Heart left ventricle (tissue), 16 donors: Measurements from ENCODE around the gene DOCK2. TPM values are rescaled to one million over a fixed set of nuclear protein-coding genes. Genes with fewer than 3 reads are reported as not detected.
A peak's percentile ranks its signal among the peaks of the same experiment; 100 is the strongest.

Experiments
- ATAC-seq, 4 donors: fragments of 200-7000 bp; cut with Tn5 transposase; one replicate each; pipeline ENCODE4 v1.9.1; 2020 to 2022; ENCODE audit warnings: moderate library complexity in 4 of 4, mild to moderate bottlenecking in 3 of 4, moderate number of reproducible peaks in 1 of 4
- DNase-seq, 5 donors: peaks; one replicate each; pipeline ENCODE4 v3.0.0-alpha.2; 2020
- H3K27ac ChIP-seq, 12 donors: fragments of 200-600 bp; sonication (generic) in 4 of 12; one replicate each; pipeline versions ENCODE4 v1.5.0 to v1.8.0; 2016 to 2022; ENCODE audit warnings: mild to moderate bottlenecking in 2 of 12
- H3K27me3 ChIP-seq, 9 donors: fragments of 200-600 bp; sonication (generic) in 2 of 9; one replicate each; pipeline versions ENCODE4 v1.5.1 to v1.8.0; 2016 to 2022; ENCODE audit warnings: mild to moderate bottlenecking in 3 of 9
- H3K36me3 ChIP-seq, 9 donors: fragments of 200-600 bp; sonication (generic) in 2 of 9; one replicate each; pipeline versions ENCODE4 v1.5.0 to v1.8.0; 2018 to 2022; ENCODE audit warnings: mild to moderate bottlenecking in 2 of 9
- H3K4me1 ChIP-seq, 12 donors: fragments of 200-600 bp; sonication (generic) in 4 of 12; one replicate each; pipeline versions ENCODE4 v1.5.0 to v1.8.0; 2016 to 2022; ENCODE audit warnings: mild to moderate bottlenecking in 3 of 12
- H3K4me3 ChIP-seq, 12 donors: fragments of 200-600 bp; sonication (generic) in 4 of 12; one replicate each; pipeline versions ENCODE4 v1.5.0 to v1.8.0; 2017 to 2022; ENCODE audit warnings: mild to moderate bottlenecking in 9 of 12, moderate library complexity in 4 of 12
- H3K9me3 ChIP-seq, 12 donors: fragments of 200-600 bp; sonication (generic) in 4 of 12; one replicate each; pipeline versions ENCODE4 v1.5.0 to v1.8.0; 2016 to 2022; ENCODE audit warnings: mild to moderate bottlenecking in 1 of 12
- POLR2A ChIP-seq, 2 donors: fragments of 450-650 bp; IDR thresholded peaks; one replicate each; pipeline ENCODE4 v1.6.1; 2017; ENCODE audit warnings: antibody characterized with exemption in 2 of 2, mild to moderate bottlenecking in 2 of 2, moderate library complexity in 2 of 2
- WGBS, 4 donors: extraction: QIAGEN DNeasy Blood & Tissue Kit in 2 of 4; methylation state at CpG; one replicate each; pipeline versions ENCODE4 v1.1.5 to v1.1.7; 2013 to 2018; 5-methylcytosine and 5-hydroxymethylcytosine counted together
- intact Hi-C, 10 donors: fragments of 100-400 bp; cut with DNase I; formaldehyde crosslinking; loops; one replicate each; pipeline versions ENCODE4 v1.11.1 to v1.14.2; 2022
- polyA plus RNA-seq, 2 donors: library from polyadenylated mRNA; stranded (reverse); fragments of 200-250 nt; gene quantifications; one replicate each; pipeline ENCODE4 v1.2.3, GENCODE V29; 2013
- total RNA-seq, 9 donors: library from RNA; depleted of rRNA in 2 of 9; stranded (reverse); fragments of >200 nt in 2 of 9; fragmentation: NEBNext Ultra II Directional in 3 of 9; extraction: Animal tissue kit (Norgen Biotek cat#: 25700) in 3 of 9; gene quantifications; one replicate each; pipeline versions ENCODE4 v1.1.0 to v1.2.4, GENCODE V29; 2016 to 2023
- TF ChIP-seq, protein P1 (sequence below), 12 donors: fragments of 200-600 bp; sonication (generic) in 4 of 12; IDR thresholded peaks; one replicate each; pipeline versions ENCODE4 v1.5.0 to v1.8.0; 2018 to 2022; ENCODE audit warnings: antibody characterized with exemption in 12 of 12, mild to moderate bottlenecking in 5 of 12
- donor health status: ischemic (EF 13 %, LVEDD 7.1; RV severe dilation, severe dysfunction).
- donor health status: healthy with polysubstance abuse.
- donor health status: DM: no; HTN: yes; CAD: no.
- donor health status: DM: no; HTN: no; CAD: no.
- donor health status: ischemic (EF 25% LVEDD 6.9; RV normal size, moderate dysfunction).
- donor health status: ischemic (EF 25% LVEDD 5.7; RV mildly dilated, moderate dysfunction).
- donor health status: healthy.
- donor health status: DM: yes; HTN: yes; CAD: no.
- donor health status: ischemic (EF 35%, LVEDD 5.7; RV mildly dilated, moderate dysfunction).
- donor health status: nonischemic (EF 11% LVEDD 7.7; RV severe dilation, severe dysfunction).
- donor health status: DM: yes; HTN: yes; CAD: no.
- donor health status: PGD.
- donor health status: ischemic (EF 29% LVEDD 5.4; RV normal size, mild dysfunction).
- donor health status: nonischemic (EF 23%, LVEDD 6.1; RV moderate dilation, normal function).

DOCK2 gene
- total and polyA plus RNA-seq, 11 donors = 0.80 to 59.5 (median 4.6) TPM

DNA sequence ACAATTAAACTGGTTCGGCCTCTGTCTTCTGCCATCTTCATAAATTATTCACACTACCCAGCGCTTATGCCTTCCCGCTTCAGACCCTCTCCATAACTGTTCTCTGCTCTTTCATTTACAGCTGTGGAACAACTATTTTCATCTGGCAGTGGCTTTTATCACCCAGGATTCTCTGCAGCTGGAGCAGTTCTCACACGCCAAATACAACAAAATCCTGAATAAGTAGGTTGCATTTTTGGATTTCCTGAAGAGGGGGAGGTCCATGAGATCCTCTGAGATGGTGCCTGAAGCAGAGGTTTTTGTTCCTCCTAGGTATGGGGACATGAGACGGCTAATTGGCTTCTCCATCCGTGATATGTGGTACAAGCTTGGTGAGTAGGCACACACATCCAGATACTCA lies 371.3 kb downstream of the DOCK2 start:
- peaks cover 0 to 36% (median 0%) of the 10 kb centered on the region in 9 donors for H3K36me3 ChIP-seq
- peak in 1 of 4 donors; percentile 39 for ATAC-seq
- H3K4me1 ChIP-seq = no peaks in the 10 kb centered on the region
- peaks cover 0 to 3% (median 0%) of the 10 kb centered on the region in 9 donors for H3K27me3 ChIP-seq
- 58 to 73% (median 72%) methylated on average over 6 of the region's 6 CpGs for WGBS, 4 donors
- no peaks in the 10 kb centered on the region for H3K9me3 ChIP-seq
- no peak overlapping the region for H3K4me3 ChIP-seq
- TF ChIP-seq, protein P1, sequence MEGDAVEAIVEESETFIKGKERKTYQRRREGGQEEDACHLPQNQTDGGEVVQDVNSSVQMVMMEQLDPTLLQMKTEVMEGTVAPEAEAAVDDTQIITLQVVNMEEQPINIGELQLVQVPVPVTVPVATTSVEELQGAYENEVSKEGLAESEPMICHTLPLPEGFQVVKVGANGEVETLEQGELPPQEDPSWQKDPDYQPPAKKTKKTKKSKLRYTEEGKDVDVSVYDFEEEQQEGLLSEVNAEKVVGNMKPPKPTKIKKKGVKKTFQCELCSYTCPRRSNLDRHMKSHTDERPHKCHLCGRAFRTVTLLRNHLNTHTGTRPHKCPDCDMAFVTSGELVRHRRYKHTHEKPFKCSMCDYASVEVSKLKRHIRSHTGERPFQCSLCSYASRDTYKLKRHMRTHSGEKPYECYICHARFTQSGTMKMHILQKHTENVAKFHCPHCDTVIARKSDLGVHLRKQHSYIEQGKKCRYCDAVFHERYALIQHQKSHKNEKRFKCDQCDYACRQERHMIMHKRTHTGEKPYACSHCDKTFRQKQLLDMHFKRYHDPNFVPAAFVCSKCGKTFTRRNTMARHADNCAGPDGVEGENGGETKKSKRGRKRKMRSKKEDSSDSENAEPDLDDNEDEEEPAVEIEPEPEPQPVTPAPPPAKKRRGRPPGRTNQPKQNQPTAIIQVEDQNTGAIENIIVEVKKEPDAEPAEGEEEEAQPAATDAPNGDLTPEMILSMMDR (IDR thresholded peaks at IDR 0.05) = no peak
- TF ChIP-seq POLR2A (IDR thresholded peaks at IDR 0.05) = no peak
- intact Hi-C loops = no loop called here
- no peak for DNase-seq
- H3K27ac ChIP-seq = no peak overlapping the region

GRCh38 chr5:170010595-170010994 lies 373.5 kb downstream of the DOCK2 start:
- Histone ChIP-seq H3K4me1 (no peaks in the 10 kb centered on the region), H3K27me3 (peaks cover 0 to 4% (median 0%) of the 10 kb centered on the region in 9 donors), H3K36me3 (peaks cover 0 to 36% (median 0%) of the 10 kb centered on the region in 9 donors), H3K4me3 (no peak overlapping the region), H3K27ac (no peak overlapping the region), H3K9me3 (no peaks in the 10 kb centered on the region)
- 66 to 72% (median 68%) methylated on average over 4 of the region's 4 CpGs for WGBS, 4 donors
- ATAC-seq (no peak), DNase-seq (no peak)
- intact Hi-C loops = no loop called here
- no peak for TF ChIP-seq POLR2A (IDR thresholded peaks at IDR 0.05)
- TF ChIP-seq, protein P1 (IDR thresholded peaks at IDR 0.05) = no peak

GRCh38 chr5:170011751-170012150 lies 374.7 kb downstream of the DOCK2 start:
- peaks cover 0 to 36% (median 0%) of the 10 kb centered on the region in 9 donors for H3K36me3 ChIP-seq
- intact Hi-C loops = no loop called here
- no peaks in the 10 kb centered on the region for H3K9me3 ChIP-seq
- no peaks in the 10 kb centered on the region for H3K4me1 ChIP-seq
- WGBS, 4 donors = 76 to 85% (median 80%) methylated on average over 2 of the region's 2 CpGs
- ATAC-seq = no peak
- H3K27ac ChIP-seq = no peak overlapping the region
- no peak for DNase-seq
- no peak overlapping the region for H3K4me3 ChIP-seq
- TF ChIP-seq, protein P1 (IDR thresholded peaks at IDR 0.05) = no peak
- no peak for TF ChIP-seq POLR2A (IDR thresholded peaks at IDR 0.05)
- H3K27me3 ChIP-seq = peaks cover 0 to 5% (median 0%) of the 10 kb centered on the region in 9 donors

- DNase-seq (no peak), ATAC-seq (no peak)
- TF ChIP-seq, protein P1 (IDR thresholded peaks at IDR 0.05) = no peak
- no peak for TF ChIP-seq POLR2A (IDR thresholded peaks at IDR 0.05)
- 46 to 62% (median 50%) methylated on average over 11 of the region's 11 CpGs for WGBS, 4 donors
- intact Hi-C loops = no loop called here
- H3K27ac ChIP-seq = no peak overlapping the region
- H3K27me3 ChIP-seq = peaks cover 0 to 6% (median under 1%) of the 10 kb centered on the region in 9 donors
- H3K9me3 ChIP-seq = no peaks in the 10 kb centered on the region
- H3K4me1 ChIP-seq = no peaks in the 10 kb centered on the region
- H3K4me3 ChIP-seq = no peak overlapping the region
- peaks cover 0 to 44% (median 0%) of the 10 kb centered on the region in 9 donors for H3K36me3 ChIP-seq
Measured at GRCh38 chr5:170012622-170013021, 375.5 kb downstream of the DOCK2 start.
